ENCODE results near the gene TNFAIP3.
A peak's percentile ranks its signal among the peaks of the same experiment; 100 is the strongest.

Gene TNFAIP3

DNA sequence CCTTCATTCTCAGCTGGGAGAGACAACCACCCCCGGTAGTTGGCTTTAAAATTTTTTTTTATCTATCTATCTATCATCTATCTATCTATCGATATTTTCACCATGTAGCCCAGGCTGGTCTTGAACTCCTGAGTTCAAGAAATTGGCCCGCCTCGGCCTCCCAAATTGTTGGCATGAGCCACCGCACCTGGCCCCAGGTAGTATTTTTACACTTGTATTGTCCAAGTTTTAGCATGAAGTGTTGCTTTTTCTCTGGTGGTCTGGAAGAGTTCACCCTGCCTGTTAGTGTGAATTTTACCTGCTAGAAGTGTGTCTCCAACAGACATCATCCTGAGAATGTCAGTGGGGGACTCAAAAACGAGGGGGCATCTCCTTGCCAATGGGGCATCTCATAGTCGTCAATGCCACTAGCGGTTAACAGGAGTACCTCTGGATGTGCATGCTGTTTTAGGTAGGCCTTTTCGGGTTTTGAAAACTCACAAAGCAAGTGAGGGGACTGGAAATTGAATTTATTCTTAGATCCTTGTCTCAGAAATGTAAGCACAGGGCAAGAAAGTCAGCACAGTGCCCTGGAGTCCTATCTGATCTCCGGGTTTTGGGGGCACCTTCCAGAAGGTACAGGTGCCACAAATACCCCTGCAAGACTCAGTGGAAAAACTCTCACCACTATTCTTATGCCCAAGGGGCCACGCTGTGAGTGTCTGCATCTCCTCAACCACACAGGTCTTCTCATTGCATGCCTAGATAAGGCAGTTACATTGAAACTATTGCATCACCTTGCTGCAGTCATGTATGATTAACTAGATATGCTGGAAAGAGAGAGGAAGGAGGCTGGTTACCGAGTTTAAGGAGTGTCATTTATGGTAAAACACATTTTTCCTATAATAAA is 37.1 kb downstream of the TNFAIP3 start:
- peak; percentile 23 to 36 for DNase-seq

DNA sequence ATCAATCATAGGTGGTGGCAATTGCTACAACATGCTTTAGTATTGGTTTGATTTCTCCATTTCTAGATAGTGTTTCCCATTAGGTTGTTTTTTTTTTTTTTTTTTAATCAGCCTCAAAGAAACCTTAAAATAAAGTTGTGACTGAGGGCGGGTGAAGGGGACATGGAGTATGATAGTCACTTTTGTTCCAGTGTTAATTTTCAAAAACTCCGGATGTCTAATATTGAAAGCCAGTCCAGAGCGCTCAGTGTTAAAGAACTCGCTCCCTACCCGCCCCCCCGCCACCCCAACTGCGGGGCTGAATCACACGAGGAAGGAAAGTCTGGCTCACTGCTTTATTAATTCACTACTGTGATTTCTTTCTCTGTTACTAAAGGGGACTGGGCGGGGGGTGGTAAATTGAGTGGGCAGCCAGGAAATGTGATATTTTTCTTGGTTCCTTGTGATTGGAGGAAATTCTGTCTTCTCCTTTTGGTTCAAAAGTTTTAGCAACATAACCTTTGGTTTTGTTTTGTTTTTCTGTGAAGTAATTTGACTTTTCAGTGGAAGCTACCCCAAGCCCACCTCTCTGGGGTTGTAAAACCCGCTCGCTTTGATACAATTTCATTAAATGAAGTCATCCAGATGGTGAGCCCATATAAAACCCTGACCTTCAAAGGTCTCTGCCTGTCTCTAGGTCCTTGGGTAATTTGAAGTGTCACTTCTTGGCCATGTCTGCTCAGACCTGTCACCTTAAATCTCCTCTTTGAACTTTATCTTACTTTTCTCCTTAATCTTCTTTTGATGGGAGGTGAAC is 38.0 kb downstream of the TNFAIP3 start:
- DNase-seq = peak; percentile 81 to 86

DNA sequence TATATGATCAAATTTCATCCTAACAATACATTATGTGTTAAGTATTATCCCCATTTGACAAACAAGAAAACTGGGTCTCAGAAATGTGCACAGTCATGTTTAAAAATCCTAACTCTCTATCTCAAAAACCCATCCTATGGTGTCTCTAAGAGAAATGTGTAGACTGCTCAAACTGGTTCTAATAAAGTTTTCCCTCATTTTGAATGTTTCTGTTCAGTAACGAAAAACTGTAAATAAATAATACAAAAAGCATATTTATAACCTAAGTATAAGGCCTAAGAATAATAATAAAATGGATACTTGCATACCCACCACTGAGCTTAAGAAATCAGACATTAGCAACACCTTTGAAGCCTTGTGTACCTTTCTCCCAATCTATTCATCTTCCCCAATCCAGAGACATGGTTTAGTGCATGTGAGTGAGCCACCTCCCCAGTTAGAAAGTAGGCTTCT is 39.0 kb downstream of the TNFAIP3 start:
- DNase-seq = no peak

DNA sequence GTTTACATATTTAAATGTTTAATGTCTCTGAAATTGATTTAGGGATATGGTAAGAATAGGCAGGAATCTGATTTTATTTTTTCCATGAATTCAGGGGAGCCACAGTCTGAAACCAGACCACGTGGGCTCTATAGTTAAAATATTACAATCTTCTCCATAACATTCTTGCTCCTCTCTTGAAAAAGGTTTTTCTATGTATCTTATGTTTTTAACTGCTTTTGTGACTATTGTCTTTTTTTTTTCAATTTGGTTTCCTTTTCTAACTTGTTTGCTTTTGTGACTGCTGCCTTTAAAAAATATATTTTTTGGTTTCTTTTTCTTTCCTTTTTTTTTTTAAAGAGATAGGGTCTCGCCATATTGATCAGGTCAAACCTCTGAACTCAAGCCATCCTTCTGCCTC is 40.1 kb downstream of the TNFAIP3 start:
- no peak for DNase-seq

DNA sequence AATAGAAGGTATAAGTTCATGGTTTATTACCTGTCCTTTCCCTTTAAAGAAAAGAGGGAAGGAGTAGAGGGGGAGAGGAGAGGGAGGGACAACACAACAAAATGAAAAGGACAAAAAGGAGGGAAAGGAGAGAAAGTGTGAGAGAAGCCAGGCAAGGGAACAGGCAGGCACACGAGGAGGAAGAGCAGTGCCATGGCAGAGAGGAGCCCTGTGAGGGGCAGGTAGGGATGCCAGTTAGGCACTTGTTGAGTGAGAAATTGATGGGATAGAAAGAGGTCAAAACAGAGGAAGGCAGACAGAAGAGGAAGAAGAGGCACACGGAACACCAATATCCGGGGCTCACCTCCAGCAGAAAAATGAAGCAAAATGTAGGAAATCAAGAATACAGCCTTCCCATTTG is 42.5 kb downstream of the TNFAIP3 start:
- no peak for DNase-seq

DNA sequence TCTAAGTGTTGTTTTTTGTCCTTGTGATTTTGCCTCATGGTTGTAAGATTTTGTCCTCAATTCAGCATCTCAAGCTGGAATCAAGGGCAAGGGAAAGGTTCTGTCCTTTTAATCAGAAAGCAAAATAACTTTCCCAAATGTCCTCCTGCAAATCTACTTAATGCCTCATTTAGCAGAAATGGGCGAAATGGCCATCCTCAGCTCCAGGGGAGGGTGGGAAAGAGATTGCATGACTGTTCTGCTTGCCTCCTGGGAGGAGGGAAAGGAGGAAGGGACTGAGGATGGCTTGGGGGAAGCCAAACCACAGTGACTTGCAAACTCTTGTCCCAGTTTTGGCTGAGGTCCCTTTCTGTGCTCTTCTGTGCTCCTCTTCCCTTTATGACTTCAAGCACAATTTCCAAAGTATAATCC is 43.4 kb downstream of the TNFAIP3 start:
- no peak for DNase-seq

DNA sequence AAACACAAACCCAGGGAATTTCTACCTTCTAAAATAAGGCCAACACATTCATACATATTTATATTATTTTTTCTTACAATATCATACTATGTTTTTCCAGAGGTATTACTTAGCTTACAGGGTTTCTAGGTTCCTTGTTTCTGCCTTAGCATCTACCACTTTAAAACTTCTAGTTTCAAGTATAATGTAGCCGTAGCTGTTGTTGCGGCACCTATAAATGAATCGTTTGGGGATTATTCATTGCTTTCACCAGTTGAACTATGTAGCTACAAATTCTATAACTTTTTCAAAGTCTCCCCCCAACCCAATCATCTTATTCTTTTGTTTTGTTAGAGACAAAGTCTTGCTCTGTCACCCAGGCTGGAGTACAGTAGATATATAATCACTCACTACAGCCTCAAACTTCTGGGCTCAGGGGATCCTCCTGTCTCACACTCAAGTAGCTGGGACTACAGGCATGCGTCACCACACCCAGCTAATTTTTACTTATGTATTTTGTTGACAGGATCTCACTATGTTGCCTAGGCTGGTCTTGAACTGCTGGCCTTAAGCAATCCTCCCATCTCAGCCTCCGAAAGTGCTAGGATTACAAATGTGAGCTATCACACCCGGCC is 43.9 kb downstream of the TNFAIP3 start:
- no peak for DNase-seq

DNA sequence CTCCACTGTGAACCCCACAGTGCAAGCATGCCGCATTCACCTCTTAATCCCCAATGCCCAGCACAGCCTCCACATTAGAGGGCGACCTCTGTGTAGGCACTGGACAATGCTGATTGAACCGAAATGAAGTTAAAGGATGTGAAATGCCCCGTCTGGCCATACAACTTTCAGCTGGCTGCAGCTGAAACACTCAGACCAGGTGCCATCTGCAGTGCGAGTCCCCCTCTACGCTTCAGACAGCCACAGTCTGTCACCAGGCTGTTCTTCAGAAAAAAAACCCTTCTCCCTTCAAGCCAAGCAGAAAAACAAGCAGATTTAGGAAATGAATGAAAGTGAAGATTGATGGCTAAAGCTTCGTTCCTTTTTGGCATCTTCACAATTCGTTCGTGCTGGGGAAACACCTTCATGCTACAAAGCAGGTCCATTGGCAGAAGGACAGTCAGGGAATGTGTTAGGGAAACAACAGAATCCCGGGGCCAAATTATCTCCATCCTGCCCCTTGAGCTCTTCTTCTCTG is 44.7 kb downstream of the TNFAIP3 start:
- DNase-seq = no peak

DNA sequence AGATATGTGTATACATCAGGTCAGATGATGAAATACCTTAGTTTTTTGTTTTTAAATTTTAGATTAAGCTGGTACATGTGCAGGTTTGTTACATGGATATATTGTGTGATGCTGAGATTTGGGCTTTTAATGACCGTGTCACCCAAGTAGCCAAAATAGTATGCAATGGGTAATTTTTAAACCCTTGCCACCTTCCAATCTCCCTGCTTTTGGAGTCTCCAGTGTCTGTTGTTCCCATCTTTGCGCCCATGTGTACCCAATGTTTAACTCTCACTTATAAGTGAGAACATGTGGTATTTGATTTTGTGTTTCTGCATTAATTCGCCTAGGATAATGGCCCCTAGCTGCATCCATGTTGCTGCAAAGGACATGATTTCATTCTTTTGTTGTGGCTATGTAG is 45.8 kb downstream of the TNFAIP3 start:
- DNase-seq = no peak

DNA sequence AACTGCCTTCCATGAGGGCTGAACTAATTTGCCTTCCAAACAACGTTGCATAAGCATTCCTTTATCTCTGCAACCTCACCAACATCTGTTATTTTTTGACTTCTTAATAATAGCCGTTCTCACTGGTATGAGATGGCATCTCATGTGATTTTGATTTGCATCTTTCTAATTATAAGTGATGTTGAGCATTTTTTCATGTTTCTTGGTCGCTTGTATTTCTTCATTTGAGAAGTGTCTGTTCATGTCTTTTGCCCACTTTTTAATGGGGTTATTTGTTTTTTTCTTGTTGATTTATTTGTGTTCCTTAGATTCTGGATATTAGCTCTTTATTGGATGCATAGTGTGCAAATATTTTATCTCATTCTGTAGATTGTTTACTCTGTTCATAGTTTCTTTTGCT is 46.4 kb downstream of the TNFAIP3 start:
- no peak for DNase-seq

DNA sequence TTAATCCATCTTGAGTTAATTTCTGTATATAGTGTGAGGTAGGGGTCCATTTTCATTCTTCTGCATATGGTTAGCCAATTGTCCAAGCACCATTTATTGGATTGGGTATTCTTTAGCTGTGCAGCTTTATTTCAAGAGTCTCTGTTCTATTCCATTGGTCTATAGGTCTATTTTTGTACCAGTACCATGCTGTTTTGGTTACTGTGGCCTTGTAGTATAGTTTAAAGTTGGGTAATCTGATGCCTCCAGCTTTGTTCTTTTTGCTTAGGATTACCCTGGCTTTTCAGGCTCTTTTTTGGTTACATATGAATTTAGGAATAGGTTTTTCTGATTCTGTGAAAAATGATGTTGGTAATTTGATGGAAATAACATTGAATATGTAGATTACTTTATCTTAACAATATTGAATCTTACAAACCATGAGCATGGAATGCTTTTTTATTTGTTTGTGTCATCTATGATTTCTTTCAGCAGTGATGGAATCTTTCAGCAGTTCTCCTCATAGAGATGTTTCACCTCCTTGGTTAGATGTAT is 47.0 kb downstream of the TNFAIP3 start:
- no peak for DNase-seq

DNA sequence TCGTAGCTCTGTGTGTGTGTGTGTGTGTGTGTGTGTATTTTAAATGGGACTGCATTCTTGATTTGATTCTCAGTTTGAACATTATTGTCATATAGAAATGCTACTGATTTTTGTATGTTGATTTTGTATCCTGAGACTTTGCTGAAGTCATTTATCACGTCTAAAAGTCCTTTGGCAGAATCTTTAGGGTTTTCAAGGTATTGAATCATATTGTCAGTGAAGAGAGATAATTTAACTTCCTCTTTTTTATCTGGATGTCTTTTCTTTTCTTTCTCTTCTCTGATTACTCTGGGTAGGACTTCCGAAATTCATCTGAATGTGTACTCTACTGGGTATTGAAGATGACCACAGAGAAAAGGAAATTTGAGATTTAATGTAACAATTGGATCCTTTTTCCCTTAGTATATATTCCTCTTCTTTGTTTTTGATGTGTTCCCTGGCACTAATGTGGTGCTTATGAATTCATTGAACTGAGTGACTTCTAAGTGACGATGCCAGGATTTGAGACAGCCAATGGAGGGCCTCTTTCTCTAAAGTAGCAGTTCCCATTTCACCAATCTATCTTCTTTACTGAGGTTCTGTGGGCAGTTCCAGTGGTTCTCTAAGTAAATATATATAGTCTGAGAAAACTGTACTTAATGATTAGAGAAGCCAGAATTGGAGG is 47.6 kb downstream of the TNFAIP3 start:
- no peak for DNase-seq

DNA sequence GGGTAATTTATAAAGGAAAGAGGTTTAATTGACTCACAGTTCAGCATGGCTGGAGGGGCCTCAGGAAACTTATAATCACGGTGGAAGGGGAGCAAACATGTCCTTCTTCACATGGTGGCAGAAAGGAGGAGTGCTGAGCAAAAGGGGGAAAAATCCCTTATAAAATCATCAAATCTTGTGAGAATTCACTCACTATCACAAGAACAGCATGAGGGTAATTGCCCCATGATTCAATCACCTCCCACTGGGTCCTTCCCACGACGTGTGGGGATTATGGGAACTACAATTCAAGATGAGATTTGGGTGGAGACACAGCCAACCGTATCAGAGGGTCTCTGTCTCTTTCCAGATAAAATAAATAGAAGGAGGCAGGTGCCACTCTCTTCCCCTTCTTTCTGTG is 48.7 kb downstream of the TNFAIP3 start:
- DNase-seq = no peak

DNA sequence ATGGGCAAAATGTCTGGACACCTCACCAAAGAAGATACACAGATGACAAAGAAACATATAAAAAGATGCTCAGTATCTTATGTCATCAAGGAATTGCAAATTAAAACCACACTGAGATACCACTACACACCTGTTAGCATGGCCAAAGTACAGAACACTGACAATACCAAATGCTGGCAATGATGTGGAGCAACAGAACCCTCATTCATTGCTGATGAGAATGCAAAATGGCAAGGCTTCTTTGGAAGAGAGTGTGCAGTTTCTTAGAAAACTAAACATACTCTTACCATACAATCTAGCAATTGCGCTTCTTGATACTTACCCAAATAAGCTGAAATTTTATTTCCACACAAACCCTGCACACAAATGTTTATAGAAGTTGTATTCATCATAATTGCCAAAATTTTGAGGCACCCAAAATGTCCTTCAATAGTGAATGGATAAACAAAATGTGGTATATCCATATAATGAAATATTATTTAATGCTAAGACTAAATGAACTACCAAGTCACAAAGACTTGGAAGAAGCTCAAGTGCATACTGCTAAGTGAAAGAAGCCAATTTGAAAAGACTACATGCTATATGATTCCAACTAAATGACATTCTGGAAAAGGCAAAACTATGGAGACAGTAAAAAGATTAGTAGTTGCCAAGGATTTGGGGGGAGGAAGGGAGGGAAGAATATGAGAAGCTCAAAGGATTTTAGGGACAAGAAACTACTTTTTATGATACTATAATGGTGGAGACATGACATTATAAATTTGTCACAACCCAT is 50.7 kb downstream of the TNFAIP3 start:
- no peak for DNase-seq

DNA sequence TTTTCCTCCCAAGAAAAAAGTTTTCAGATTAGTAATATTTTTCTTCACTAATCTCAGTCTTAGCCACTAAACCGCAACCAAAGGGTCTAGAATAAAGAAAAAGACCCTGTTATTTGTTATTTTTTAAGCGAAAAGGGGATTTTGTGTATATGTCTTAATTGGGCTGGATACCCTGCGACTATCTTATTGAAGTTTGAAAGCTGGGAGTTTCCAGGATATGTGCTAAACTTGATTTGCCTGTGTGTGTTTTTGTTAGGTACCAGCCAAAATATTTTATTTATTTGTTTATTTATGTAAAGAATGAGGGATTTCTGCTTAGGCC is 52.4 kb downstream of the TNFAIP3 start:
- DNase-seq = no peak

DNA sequence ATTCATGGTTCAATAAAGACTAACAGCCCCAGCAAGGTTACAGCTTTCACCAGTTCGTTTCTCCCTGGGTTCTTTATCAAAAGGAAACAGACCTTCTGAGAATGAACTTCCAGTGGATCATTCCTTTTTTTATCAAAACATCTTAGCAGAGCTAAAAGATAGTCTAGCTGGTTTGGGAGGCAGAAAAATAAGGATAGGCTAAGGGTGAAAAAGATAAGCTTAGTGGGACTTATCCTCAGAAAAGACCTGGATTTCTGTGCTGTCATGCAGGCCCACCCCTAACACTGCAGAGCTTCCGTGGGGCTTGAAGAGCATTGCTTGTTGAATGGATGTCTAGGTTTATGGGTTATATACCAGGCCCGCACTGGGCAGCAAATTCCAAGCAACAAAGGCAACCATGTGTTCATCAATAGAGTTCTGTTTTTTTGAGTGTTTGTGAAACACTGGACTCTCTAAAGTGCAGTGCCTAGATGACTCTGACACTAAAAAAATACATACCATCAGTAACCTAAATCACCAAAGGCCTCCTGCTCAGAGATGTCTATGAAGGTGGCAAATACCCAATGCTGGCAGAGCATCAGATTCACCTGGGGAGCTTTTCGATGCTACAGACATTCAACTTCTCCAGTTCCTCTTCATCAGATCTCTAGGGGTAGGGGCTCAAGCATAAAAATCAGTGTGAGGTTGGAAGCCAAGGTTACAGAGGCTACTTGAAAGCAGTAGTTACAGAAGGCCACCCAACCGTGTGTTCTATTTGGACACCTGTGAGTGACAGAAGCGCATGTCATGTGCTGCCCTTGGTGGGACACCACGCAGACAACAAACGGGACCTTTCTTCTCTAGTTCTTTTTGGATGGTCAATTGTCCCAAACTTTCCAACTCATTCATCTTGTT is 53.0 kb downstream of the TNFAIP3 start:
- no peak for DNase-seq

DNA sequence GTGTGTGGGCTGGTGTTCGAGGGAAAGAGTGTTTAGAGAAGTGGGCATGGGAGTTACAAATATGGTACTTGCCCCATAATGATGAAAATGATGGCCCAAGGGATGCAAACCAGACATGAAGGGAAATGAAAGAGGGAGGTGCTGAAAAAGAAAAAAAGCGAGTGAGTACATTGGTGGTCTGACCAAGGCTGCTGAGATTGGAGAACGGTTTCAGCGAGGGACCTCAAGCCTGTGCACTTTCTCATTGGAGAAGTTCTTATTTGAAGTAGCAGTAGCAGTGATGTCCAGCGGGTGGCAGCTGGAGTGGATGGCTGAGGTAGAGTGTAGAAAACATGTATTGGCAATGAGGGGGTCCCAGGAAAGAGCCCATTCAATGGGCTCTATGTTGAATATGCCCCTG is 54.8 kb downstream of the TNFAIP3 start:
- DNase-seq = no peak

DNA sequence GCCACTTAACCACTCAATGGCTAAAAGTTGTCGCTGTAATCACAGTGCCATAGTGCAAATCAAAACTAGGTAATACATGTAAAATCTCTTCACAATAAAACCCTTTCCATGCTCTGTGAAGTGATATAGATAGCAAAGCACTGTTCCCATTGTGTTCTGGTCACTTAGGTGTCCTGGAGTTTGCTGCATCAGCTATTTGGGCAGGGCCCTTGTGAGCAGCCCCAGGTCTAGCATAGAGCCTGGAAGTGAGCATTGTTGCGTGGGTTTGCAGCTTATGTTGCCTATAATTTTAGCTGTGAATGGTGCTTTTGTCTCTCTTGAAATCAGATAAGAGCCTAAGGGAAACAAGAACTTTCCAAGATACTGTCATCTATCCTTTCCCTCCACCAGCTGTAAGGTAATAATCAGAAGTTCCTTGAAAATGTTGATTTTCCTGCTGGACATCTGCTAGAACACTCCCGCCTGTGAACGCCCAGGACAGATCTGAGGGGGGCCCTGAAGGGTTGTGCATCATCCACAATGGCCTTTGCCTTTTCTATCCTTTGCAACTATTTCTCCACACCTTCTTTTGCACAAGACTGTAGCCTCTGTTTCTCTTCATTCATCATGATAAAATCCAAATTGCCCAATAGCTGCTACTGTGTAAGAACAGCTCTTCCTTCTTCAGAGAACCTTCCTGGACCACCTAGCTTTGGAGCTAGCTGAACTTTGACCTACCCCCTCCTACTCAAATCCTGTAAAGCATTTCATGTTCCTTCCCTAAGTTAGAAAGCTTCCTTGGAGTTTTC is 57.0 kb downstream of the TNFAIP3 start:
- DNase-seq = no peak

DNA sequence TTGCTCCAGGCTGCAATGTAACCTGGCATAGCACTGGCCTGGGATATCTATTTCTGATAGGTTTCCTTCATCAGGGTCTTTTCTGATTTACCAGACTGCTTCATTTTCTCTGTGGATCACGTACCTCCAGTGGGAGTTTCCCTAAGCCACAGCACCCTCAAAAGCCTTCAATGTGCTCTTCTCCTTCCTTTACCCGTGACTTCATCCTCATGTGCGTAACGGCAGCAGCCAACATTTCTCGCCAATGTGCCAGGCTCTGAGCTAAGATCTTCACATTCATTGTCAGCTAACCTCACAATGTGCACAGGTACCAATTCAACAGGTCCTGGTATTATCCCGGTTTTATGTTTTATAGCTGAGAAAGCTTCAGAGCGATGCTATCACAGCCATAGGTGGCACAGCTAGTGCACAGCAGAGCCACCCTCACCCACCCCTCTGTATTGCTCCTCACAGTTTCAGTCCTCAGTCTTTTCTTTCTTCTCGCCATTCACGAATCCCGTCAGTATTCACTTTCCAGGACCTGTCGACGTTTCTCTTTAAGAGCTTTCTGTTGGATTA is 58.2 kb downstream of the TNFAIP3 start:
- DNase-seq = no peak
